Effector memory CD4-positive, alpha-beta T cell (primary cell): Measurements from ENCODE around the gene EGF.

Experiments used
- DNase-seq, 3 donors: peaks; one replicate each; pipeline ENCODE4 v3.0.0-alpha.2; 2020
- H3K27ac ChIP-seq: 2 replicates; pipeline ENCODE4 v1.7.0; 2013; ENCODE audit warnings: mild to moderate bottlenecking, low read length, moderate library complexity; ENCODE audit not compliant: insufficient read depth, poor library complexity, severe bottlenecking
- H3K27me3 ChIP-seq: replicated peaks from 2 replicates; pipeline ENCODE4 v1.7.0; 2013; ENCODE audit warnings: mild to moderate bottlenecking, low read length; ENCODE audit not compliant: insufficient read depth, control insufficient read depth, poor library complexity, severe bottlenecking
- H3K36me3 ChIP-seq: 2 replicates; pipeline ENCODE4 v1.7.0; 2013; ENCODE audit warnings: mild to moderate bottlenecking, low read length, moderate library complexity; ENCODE audit not compliant: control insufficient read depth, insufficient read depth
- H3K4me1 ChIP-seq: 2 replicates; pipeline ENCODE4 v1.7.0; 2013; ENCODE audit warnings: low read length, mild to moderate bottlenecking; ENCODE audit not compliant: control insufficient read depth, insufficient read depth, poor library complexity, severe bottlenecking
- H3K4me3 ChIP-seq: 2 replicates; pipeline ENCODE4 v1.7.0; 2013; ENCODE audit warnings: low read length, low read depth, mild to moderate bottlenecking; ENCODE audit not compliant: insufficient read depth, poor library complexity, severe bottlenecking
- H3K9me3 ChIP-seq: 2 replicates; pipeline ENCODE4 v1.7.0; 2013; ENCODE audit warnings: mild to moderate bottlenecking, low read length, moderate library complexity; ENCODE audit not compliant: control insufficient read depth

EGF gene

GRCh38 chr4:110003401-110004187, 90.9 kb downstream of the EGF start:
- H3K9me3 ChIP-seq, result no peaks in the 10 kb centered on the region
- no peaks in the 10 kb centered on the region for H3K4me1 ChIP-seq
- no peak overlapping the region for H3K4me3 ChIP-seq
- no peaks in the 10 kb centered on the region for H3K27me3 ChIP-seq
- H3K27ac ChIP-seq, result no peak overlapping the region
- DNase-seq, result no peak
- no peaks in the 10 kb centered on the region for H3K36me3 ChIP-seq

- Histone ChIP-seq H3K27me3 (no peaks in the 10 kb centered on the region), H3K4me1 (no peaks in the 10 kb centered on the region), H3K9me3 (no peaks in the 10 kb centered on the region), H3K4me3 (no peak overlapping the region), H3K27ac (no peak overlapping the region), H3K36me3 (no peaks in the 10 kb centered on the region)
- no peak for DNase-seq
Observed at GRCh38 chr4:110004556-110004955, 91.9 kb downstream of the EGF start.

GRCh38 chr4:110005461-110006056, 92.9 kb downstream of the EGF start:
- Histone ChIP-seq H3K4me3 (no peak overlapping the region), H3K36me3 (no peaks in the 10 kb centered on the region), H3K4me1 (no peaks in the 10 kb centered on the region), H3K27ac (no peak overlapping the region), H3K27me3 (no peaks in the 10 kb centered on the region), H3K9me3 (no peaks in the 10 kb centered on the region)
- DNase-seq, result no peak

- Histone ChIP-seq H3K27ac (no peak overlapping the region), H3K4me3 (no peak overlapping the region), H3K36me3 (no peaks in the 10 kb centered on the region), H3K27me3 (no peaks in the 10 kb centered on the region), H3K4me1 (no peaks in the 10 kb centered on the region), H3K9me3 (no peaks in the 10 kb centered on the region)
- no peak for DNase-seq
Observed at GRCh38 chr4:110007217-110007616, 94.5 kb downstream of the EGF start.

- H3K27ac ChIP-seq, result no peak overlapping the region
- H3K4me3 ChIP-seq, result no peak overlapping the region
- no peaks in the 10 kb centered on the region for H3K9me3 ChIP-seq
- no peaks in the 10 kb centered on the region for H3K27me3 ChIP-seq
- H3K36me3 ChIP-seq, result no peaks in the 10 kb centered on the region
- no peaks in the 10 kb centered on the region for H3K4me1 ChIP-seq
- DNase-seq, result no peak
Observed at GRCh38 chr4:110008540-110008939, 95.9 kb downstream of the EGF start.

- H3K9me3 ChIP-seq, result no peaks in the 10 kb centered on the region
- H3K27ac ChIP-seq, result no peak overlapping the region
- no peaks in the 10 kb centered on the region for H3K36me3 ChIP-seq
- no peak overlapping the region for H3K4me3 ChIP-seq
- no peaks in the 10 kb centered on the region for H3K27me3 ChIP-seq
- no peak for DNase-seq
- no peaks in the 10 kb centered on the region for H3K4me1 ChIP-seq
Observed at GRCh38 chr4:110009550-110009949, 96.9 kb downstream of the EGF start.

GRCh38 chr4:110010797-110011196, 98.1 kb downstream of the EGF start:
- H3K36me3 ChIP-seq, result no peaks in the 10 kb centered on the region
- no peaks in the 10 kb centered on the region for H3K9me3 ChIP-seq
- no peak overlapping the region for H3K4me3 ChIP-seq
- no peaks in the 10 kb centered on the region for H3K4me1 ChIP-seq
- no peak overlapping the region for H3K27ac ChIP-seq
- H3K27me3 ChIP-seq, result no peaks in the 10 kb centered on the region
- DNase-seq, result no peak

GRCh38 chr4:110012917-110013316, 100.2 kb downstream of the EGF start:
- H3K4me1 ChIP-seq, result no peaks in the 10 kb centered on the region
- no peaks in the 10 kb centered on the region for H3K36me3 ChIP-seq
- H3K9me3 ChIP-seq, result no peaks in the 10 kb centered on the region
- no peaks in the 10 kb centered on the region for H3K27me3 ChIP-seq
- no peak for DNase-seq
- H3K4me3 ChIP-seq, result no peak overlapping the region
- H3K27ac ChIP-seq, result no peak overlapping the region

GRCh38 chr4:110014233-110014632, 101.5 kb downstream of the EGF start:
- H3K9me3 ChIP-seq, result no peaks in the 10 kb centered on the region
- no peaks in the 10 kb centered on the region for H3K36me3 ChIP-seq
- no peaks in the 10 kb centered on the region for H3K4me1 ChIP-seq
- DNase-seq, result no peak
- H3K4me3 ChIP-seq, result no peak overlapping the region
- no peaks in the 10 kb centered on the region for H3K27me3 ChIP-seq
- H3K27ac ChIP-seq, result no peak overlapping the region

GRCh38 chr4:110019153-110019552, 106.5 kb downstream of the EGF start:
- H3K4me1 ChIP-seq, result no peaks in the 10 kb centered on the region
- H3K9me3 ChIP-seq, result no peaks in the 10 kb centered on the region
- H3K27me3 ChIP-seq, result no peaks in the 10 kb centered on the region
- no peak for DNase-seq
- no peak overlapping the region for H3K27ac ChIP-seq
- no peak overlapping the region for H3K4me3 ChIP-seq
- no peaks in the 10 kb centered on the region for H3K36me3 ChIP-seq
